HUDEP-2 (cell line): ENCODE measurements around the gene PTPRF.

Experiments used
- DNase-seq, 76 experiments: peaks; one replicate each; lab custom pipeline; 2025; ENCODE audit not compliant: unreplicated experiment in 76 of 76; lab: John Stamatoyannopoulos, UW

The PTPRF gene

DNA sequence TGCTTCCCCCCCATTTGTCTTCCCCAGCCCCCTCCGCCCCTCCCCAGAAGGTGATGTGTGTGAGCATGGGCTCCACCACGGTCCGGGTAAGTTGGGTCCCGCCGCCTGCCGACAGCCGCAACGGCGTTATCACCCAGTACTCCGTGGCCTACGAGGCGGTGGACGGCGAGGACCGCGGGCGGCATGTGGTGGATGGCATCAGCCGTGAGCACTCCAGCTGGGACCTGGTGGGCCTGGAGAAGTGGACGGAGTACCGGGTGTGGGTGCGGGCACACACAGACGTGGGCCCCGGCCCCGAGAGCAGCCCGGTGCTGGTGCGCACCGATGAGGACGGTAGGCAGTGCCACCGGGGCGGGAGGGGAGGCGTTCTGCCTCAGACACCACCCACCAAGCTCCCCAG lies 67.0 kb downstream of the PTPRF start:
- no peak for DNase-seq

DNA sequence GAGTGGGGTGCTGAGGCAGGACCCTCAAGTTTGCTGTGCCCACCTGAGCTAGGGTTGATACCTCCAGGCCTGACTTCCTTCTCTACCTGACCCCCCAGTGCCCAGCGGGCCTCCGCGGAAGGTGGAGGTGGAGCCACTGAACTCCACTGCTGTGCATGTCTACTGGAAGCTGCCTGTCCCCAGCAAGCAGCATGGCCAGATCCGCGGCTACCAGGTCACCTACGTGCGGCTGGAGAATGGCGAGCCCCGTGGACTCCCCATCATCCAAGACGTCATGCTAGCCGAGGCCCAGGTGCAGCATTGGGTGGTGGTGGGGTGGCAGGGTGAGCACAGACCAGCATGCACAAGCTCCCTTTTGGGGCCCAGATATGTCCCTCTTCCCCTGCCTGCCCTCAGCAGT lies 67.9 kb downstream of the PTPRF start:
- DNase-seq, result no peak

DNA sequence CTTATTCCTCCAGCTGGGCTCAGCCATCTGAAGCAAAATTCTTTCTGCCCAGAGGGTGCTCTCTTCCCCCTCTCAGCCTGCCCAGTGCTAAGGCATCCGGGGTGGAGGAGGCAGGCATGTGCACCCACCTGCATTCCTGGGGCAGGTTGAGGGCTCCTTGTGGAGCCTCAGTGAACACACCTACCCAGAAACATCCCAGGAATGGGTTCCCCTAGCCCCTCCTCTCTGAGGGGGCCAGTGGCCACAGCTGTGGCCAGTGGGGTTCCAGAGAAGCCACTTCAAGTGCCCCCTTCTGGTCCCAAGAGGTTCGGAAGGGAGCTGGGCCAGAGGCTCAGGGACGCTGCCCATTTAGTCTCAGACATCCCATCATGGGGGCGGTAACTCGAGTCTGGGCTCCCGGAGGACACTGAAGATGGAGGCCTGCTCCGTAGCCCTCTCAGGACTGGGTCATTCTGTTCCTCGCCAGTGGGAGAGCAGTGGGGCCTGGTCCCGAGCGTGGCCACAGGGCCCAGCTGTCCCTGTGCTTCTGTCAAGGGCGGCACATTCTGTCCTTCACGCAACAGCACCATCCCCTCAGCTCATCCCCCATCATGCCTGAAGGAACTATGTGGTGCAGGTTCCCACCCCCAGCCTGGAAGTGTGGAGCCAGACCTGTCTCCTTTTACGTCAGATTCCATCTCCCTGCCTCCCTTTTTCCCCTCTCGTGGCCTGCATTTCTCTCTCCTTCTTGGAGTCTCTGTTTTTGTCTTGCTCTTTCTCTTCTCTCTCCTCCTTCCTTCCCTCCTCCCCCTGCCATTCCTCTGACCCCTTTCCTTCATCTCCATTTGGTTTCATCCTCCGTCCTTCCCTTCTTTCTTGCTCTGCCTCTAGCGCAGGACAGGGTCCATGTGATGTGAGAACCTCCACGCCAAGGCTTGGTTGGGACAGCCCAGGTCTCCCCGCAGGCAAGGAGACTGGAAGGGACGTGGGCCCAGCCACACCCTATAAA lies 69.6 kb downstream of the PTPRF start:
- DNase-seq, result no peak

DNA sequence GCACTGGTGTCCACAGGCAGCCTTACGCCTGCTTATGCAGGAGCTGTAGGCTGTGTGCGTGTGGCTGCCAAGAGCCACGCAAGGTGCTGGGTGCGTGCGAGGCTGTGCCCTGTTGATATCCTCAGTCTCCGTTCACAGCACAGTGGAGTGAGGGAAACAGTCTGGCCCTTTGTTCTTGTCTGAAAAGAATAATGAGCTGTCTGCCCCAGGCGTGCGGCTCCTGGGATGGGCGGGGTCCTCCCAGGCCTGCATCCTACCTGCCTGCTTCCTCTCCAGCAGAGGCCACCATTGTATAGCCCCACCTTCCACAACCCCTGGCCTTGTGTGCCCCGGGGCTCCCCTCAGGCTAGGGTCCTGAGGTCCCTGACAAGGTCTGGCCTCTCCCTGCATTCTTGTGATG lies 72.3 kb downstream of the PTPRF start:
- DNase-seq, result no peak

DNA sequence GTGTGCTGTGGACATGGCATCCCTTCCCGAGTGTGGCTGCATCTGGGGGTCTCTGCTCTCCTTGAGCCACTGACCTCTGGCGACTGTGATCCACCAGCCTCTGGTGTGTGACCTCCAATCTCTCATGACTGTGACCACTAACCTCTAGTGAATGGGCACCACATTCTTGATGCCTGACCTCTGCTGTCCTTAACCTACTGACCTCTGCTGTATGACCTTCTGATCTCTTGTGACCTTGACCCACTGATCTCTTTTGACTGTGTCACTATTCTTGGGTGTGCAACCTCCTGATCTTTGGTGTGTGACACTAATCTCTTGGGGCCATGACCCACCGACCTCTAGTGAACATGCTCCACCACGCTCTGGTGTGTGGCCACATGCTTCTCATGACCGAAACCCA lies 73.5 kb downstream of the PTPRF start:
- DNase-seq, result no peak

DNA sequence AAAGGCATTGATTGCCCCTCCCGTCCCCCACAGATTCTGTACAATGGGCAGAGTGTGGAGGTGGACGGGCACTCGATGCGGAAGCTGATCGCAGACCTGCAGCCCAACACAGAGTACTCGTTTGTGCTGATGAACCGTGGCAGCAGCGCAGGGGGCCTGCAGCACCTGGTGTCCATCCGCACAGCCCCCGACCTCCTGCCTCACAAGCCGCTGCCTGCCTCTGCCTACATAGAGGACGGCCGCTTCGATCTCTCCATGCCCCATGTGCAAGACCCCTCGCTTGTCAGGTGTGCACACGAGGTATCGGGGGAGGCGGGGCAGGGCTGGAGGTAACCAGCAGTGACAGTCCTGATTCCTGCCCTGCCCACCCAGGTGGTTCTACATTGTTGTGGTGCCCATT lies 74.5 kb downstream of the PTPRF start:
- no peak for DNase-seq

DNA sequence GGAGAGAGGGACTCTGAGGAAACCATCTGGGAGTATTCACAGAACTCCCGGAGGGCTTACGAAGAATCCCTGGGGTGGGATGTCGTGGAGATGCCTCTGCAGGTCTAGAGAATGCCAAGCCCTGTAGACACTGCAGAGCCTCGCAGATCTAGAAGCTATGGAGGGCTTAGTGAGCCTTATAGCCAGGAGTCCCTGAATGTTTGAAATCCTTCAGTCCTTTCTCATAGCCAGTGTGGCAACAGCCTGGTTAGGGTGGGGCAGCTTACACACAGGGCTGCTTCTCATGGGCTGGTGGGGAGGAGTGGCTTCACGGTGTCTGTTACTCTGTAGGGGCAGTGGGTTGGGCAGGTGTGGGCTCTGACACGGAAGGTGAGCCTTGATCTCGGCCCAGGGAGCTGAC lies 75.1 kb downstream of the PTPRF start:
- DNase-seq, result no peak

DNA sequence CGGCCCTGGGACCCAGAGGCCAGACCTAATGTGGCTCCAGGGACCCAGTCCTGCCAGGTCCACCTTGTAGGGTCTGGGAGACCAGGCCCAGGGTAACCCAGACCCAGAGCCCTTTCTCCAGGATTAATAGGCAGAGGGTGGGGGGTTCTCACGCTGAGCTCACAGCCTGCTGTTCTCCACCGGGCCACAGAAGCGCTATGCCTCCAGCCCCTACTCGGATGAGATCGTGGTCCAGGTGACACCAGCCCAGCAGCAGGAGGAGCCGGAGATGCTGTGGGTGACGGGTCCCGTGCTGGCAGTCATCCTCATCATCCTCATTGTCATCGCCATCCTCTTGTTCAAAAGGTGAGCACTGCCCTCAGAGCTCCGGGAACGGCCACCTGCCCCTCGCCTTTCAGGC lies 75.9 kb downstream of the PTPRF start:
- DNase-seq, result no peak

DNA sequence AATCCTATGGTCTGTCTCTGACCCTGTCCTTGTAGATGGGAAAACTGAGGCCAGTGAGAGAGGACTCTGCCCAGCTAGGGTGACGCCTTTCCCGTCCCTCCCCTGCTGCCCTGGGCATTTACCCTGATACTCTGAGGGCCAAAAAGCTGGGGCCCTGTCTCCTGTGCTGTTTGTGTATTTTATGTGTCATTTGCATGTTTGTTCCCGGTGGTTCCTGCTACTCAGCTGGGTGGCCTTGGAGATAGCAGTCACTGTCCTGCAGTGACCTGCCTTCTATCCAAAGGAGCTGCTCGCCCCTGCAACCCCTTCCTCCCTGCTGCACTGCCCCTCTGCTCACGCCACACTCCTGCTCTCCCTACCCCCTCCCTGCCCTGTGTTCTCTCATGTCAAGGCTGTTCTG lies 78.1 kb downstream of the PTPRF start:
- no peak for DNase-seq

DNA sequence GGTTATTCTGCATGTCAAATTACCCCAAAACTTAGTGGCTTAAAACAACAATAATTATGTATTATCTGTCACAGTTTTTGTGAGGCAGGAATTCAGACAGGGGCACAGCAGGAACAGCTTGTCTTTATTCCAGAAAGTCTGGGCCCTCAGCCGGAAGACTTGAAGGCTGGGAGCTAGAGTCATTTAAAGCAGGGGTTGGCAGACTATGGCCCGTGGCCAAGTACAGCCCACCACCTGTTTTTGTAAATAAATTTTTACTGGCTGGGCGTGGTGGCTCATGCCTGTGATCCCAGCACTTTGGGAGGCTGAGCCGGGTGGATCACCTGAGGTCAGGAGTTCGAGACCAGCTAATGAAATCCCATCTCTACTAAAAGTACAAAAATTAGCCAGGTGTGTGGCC lies 79.7 kb downstream of the PTPRF start:
- no peak for DNase-seq

DNA sequence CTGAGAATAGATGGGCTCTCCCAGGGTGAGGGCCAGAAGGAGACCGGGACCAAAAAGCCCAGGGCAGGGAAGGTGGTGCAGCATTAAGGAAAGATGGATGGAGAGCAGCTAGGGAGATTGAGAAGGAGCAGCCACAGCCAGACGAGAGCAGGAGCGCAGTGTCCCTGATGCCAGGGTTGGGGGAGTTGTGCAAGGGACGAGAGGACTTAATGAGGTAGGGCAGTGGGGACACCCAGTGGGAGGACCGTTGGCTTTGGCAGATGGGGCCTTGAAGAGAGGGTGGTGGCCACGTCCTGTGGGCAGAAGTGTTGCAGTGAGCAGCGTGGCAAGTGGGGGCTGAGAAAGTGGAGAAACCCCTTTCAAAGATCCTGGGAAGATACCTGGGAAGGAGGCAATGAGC lies 81.3 kb downstream of the PTPRF start:
- DNase-seq, result no peak

DNA sequence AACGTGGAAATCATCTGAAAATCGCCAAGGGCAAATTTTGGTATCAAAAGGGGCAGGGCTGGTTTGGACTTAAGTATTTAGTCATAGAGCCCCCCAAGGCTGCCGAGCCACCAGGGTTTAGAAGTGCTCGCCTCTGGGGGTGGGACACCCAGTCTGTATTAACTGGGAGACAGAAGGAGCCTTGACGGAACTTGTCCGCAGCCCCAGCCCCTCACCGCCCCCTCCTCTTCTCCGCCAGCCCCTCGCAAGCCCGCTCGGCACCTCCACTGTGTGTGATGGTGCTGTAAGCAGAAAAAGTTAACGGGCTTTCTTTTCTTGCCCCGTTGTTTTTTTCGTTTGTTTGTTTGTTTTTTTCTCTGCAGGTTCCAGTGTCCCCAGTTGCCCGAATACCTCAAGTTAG lies 81.7 kb downstream of the PTPRF start:
- no peak for DNase-seq

DNA sequence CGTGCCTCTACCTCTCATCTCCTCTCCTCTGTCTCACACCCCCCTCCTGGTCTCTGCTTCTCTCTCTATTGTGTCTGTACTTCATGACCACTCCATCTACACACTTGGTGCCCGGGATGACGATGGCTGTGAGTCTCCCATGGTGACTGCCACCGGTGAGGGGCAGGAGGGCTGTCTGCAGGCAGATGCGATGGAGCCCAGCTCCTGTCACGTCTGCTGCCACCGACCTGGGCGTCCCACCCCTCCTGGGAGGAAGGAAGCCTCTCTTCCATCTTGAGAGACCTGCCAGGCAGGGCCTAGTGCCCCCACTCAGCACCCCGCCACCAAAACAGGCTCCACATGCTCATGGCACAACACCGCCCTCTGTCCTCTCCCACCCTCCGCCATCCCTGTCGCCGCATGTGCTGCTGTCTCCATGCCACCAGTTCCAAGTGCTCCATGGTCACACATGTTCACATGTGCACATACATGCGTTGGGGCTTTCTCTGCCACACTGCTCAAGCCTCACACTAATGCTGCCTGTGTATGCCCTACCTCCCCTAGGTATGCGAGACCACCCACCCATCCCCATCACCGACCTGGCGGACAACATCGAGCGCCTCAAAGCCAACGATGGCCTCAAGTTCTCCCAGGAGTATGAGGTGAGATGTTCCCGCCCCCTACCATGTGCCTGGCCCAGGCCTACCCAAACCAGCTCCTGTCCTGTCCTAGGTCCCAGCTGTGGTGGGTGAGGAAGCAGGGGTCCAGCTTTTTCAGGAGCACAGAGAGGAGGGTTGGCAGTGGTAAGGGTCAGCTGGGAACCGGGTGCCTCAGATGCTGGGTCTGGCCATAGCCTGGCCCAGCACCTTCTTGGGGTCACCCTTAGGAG lies 82.6 kb downstream of the PTPRF start:
- DNase-seq, result no peak

DNA sequence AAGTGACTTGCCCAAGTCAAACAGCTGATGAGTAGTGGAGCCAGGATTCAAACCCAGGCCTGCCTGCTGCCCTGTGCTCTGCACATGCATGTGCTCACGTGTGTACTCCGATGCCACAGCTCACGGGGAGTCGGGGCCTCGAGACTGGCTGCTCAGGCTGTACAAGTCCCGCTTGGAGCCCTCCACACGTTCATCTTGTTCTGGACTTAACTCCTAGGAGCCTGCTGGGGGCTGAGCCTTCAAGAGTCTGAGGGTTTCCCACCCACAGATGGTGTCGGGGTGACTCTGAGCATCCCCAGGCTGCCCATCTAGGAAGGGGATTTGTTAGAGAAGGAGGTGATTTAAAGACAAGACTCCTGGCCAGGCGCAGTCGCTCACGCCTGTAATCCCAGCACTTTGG lies 83.5 kb downstream of the PTPRF start:
- no peak for DNase-seq

DNA sequence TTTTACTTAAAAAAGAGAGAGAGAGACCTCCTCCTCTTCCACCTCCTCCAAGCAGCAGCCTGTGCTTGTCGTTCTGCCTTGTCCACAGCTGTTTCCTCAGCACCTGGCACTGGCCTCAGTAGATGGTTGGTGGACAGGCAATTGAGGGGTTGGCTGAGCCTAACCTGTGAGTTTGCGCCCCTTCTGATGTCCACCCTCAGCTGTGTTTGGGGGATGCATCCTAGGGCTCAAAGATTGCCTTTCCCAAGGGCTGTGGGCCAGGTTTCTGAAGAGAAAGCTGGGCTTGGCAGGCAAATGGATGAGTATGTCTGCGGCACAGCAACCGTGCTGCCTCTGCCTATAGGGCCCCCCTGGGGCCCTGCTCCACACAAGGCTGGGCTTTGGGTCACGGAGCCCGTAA lies 84.2 kb downstream of the PTPRF start:
- no peak for DNase-seq

DNA sequence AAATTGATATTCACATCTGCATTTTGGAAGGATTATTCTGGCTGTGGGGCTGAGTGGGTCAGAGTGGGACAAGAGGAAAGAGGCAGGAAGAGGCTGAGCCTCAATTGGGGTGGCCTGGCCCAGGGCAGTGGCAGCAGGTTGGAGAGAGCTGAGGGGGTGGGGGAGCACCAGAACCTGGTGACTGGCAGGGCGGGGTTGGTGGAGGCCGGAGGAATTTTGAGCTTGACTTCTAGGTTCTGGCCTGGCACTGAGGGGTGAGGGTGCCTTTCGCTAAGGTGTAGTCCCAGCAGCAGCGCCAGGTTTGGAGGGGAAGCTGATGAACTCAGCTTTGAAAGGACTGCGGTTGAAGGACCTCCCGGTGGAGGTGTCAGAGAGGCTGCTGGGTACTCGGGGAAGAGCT lies 85.7 kb downstream of the PTPRF start:
- DNase-seq, result no peak

DNA sequence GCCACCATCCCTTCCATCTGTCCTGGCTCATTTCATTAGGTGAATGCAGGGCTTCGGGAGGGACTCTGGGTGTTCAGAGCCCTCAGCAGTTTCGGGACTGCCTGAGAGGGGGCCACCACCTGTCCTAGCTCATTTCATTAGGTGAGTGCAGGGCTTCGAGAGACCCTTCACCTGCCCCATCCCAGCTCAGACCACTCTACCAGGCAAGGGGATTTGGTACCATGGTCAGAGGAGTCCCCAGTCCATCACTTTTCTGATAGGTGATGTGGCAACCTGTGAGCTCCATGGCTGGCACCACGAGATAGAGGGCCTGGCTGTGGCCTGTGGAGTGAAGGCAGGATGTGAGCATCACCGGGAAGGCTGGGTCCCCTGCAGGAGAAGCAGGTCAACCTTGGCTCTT lies 86.3 kb downstream of the PTPRF start:
- no peak for DNase-seq

DNA sequence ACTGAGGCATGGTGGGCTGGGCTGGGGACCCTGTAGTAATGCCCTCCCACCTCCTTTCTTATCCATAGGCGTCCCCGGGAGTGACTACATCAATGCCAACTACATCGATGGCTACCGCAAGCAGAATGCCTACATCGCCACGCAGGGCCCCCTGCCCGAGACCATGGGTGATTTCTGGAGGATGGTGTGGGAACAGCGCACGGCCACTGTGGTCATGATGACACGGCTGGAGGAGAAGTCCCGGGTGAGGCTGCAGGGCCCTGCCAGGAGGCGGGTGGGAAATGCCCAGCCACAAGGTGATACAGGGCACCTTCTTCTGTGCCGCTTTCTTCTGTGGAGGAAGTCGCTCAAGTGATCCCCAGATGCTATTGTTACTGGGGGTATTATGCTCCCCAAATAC lies 87.0 kb downstream of the PTPRF start:
- DNase-seq, result no peak

DNA sequence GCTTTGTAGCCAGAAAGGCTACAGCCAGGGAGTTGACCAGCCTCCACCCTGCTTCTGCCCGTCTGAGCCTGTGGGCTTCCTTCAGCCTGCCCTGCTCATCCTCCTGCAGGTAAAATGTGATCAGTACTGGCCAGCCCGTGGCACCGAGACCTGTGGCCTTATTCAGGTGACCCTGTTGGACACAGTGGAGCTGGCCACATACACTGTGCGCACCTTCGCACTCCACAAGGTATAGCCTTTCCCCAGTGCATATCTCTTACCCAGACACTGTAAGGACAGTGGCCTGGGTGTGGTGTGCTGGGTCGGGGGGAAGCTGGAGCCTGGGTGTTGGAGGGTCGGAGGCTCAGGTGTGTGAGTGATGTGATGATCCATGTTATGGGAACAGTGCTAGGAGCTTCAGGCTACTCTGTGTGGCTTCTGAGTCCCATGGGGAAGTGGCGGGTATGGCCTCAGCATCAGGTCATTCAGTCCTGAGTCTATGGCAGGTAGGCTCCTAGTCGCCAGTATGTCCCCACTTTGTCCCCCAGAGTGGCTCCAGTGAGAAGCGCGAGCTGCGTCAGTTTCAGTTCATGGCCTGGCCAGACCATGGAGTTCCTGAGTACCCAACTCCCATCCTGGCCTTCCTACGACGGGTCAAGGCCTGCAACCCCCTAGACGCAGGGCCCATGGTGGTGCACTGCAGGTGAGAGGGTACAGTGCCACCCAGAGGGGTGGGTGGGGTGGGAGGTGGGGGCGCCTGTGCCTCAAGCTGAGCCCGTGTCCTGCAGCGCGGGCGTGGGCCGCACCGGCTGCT lies 88.0 kb downstream of the PTPRF start:
- no peak for DNase-seq

DNA sequence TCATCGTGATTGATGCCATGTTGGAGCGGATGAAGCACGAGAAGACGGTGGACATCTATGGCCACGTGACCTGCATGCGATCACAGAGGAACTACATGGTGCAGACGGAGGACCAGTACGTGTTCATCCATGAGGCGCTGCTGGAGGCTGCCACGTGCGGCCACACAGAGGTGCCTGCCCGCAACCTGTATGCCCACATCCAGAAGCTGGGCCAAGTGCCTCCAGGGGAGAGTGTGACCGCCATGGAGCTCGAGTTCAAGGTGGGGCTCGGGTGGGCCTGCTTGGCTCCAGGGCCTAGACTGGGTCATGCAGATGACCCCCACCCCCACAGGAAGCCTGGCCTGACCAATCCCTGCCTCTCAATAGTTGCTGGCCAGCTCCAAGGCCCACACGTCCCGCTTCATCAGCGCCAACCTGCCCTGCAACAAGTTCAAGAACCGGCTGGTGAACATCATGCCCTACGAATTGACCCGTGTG lies 88.7 kb downstream of the PTPRF start:
- DNase-seq, result no peak
